K562 (cell line): ENCODE data around the gene MYH11. TPM values are rescaled to one million over a fixed set of nuclear protein-coding genes. Genes with fewer than 3 reads are reported as not detected.
A peak's percentile ranks its signal among the peaks of the same experiment; 100 is the strongest.

Source experiments
- ATF7 ChIP-seq: fragments of 450-650 bp; IDR thresholded peaks from 2 replicates; pipeline ENCODE4 v1.7.1; 2014; ENCODE audit warnings: mild to moderate bottlenecking, moderate library complexity
- BCOR ChIP-seq: fragments of 450-650 bp; IDR thresholded peaks from 2 replicates; pipeline ENCODE4 v1.6.1; 2016
- C11orf30 ChIP-seq: fragments of 450-650 bp; IDR thresholded peaks from 2 replicates; pipeline ENCODE4 v1.6.1; 2016; ENCODE audit warnings: low read depth, mild to moderate bottlenecking
- CEBPG ChIP-seq, 3 experiments: fragments of 200-800 bp in 1 of 3; sonication (Bioruptor generic) in 1 of 3; sonication (generic) in 1 of 3; formaldehyde crosslinking in 1 of 3; IDR thresholded peaks in 2 of 3; conservative IDR thresholded peaks in 1 of 3; 2 replicates each; pipeline versions ENCODE4 v1.6.1 to v1.8.0; 2016 to 2022; ENCODE audit warnings: missing compliant biosample characterization in 2 of 3, missing genetic modification characterization in 2 of 3, mild to moderate bottlenecking in 1 of 3, missing genetic modification reagents in 1 of 3
- ETS2 ChIP-seq: IDR thresholded peaks from 2 replicates; pipeline ENCODE4 v1.6.1; 2016; ENCODE audit warnings: borderline replicate concordance, missing genetic modification characterization, mild to moderate bottlenecking, moderate library complexity, missing compliant biosample characterization; ENCODE audit not compliant: poor library complexity, severe bottlenecking
- HMG20A ChIP-seq: fragments of 450-650 bp; formaldehyde crosslinking; conservative IDR thresholded peaks from 2 replicates; pipeline ENCODE4 v1.4.0; 2020; ENCODE audit warnings: mild to moderate bottlenecking, mixed read lengths
- KLF13 ChIP-seq: fragments of 450-650 bp; IDR thresholded peaks from 2 replicates; pipeline ENCODE4 v1.6.1; 2016; ENCODE audit warnings: missing genetic modification characterization, low read depth, mild to moderate bottlenecking, missing compliant biosample characterization, moderate library complexity, borderline replicate concordance
- NBN ChIP-seq: fragments of 450-650 bp; IDR thresholded peaks from 2 replicates; pipeline ENCODE4 v1.6.1; 2016; ENCODE audit warnings: low read depth, mild to moderate bottlenecking
- NCOA1 ChIP-seq: fragments of 450-650 bp; IDR thresholded peaks from 2 replicates; pipeline ENCODE4 v1.6.1; 2016; ENCODE audit warnings: low read depth
- NCOA2 ChIP-seq, 2 experiments: fragments of 450-650 bp; IDR thresholded peaks; 2 replicates each; pipeline ENCODE4 v1.6.1; 2018; ENCODE audit warnings: mild to moderate bottlenecking in 2 of 2, moderate library complexity in 1 of 2; ENCODE audit not compliant: partially characterized antibody in 2 of 2
- PPARD ChIP-seq: fragments of 250-450 bp; sonication (Bioruptor Pico); IDR thresholded peaks from 2 replicates; pipeline ENCODE4 v1.8.0; 2022; ENCODE audit warnings: inconsistent platforms, mild to moderate bottlenecking, moderate library complexity
- RBM39 ChIP-seq: fragments of 200-400 bp; formaldehyde crosslinking; optimal IDR thresholded peaks from 2 replicates; pipeline ENCODE3; 2018; ENCODE audit warnings: low read depth, low read length
- SP2 ChIP-seq: IDR thresholded peaks from 2 replicates; pipeline ENCODE4 v1.6.1; 2011; ENCODE audit warnings: mild to moderate bottlenecking, low read depth, low read length, moderate library complexity; ENCODE audit not compliant: poor library complexity, severe bottlenecking; ENCODE audit errors: extremely low read depth
- SREBF2 ChIP-seq: sonication (generic); formaldehyde crosslinking; IDR thresholded peaks from 2 replicates; pipeline ENCODE4 v1.4.0; 2020; ENCODE audit warnings: mild to moderate bottlenecking, missing genetic modification reagents
- TAF1 ChIP-seq: IDR thresholded peaks from 2 replicates; pipeline ENCODE4 v1.6.1; 2011; ENCODE audit warnings: mild to moderate bottlenecking, low read length, moderate library complexity; ENCODE audit not compliant: insufficient read depth, control insufficient read depth, severe bottlenecking; ENCODE audit errors: extremely low read depth
- ZNF146 ChIP-seq: IDR thresholded peaks from one replicate; pipeline ENCODE4 v1.6.1; 2018; ENCODE audit warnings: missing compliant biosample characterization; ENCODE audit not compliant: unreplicated experiment
- ZNF507 ChIP-seq: conservative IDR thresholded peaks from 2 replicates; pipeline ENCODE4 v1.6.1; 2017; ENCODE audit warnings: missing genetic modification characterization, missing compliant biosample characterization
- polyA plus RNA-seq, 8 experiments: library from polyadenylated mRNA; depleted of rRNA in 4 of 8; stranded (reverse) in 5 of 8; unstranded in 3 of 8; fragments of >200 nt; fragmentation: Nextera tagmentation in 2 of 8; fragmentation: Illumina TruSeq in 1 of 8; extraction: Ambion mirVana in 2 of 8; extraction: Trizol in 1 of 8; gene quantifications; 2 replicates each; pipeline versions ENCODE4 v1.2.1 to v1.2.3, GENCODE V29; 2011 to 2014; ENCODE audit warnings: inconsistent platforms in 1 of 8, missing spikeins in 1 of 8
- total RNA-seq, 7 experiments: library from RNA; depleted of rRNA in 6 of 7; stranded (reverse); fragments of >200 nt in 6 of 7; fragmentation: Illumina TruSeq in 2 of 7; extraction: Trizol in 2 of 7; gene quantifications; 2 replicates each; pipeline versions ENCODE4 v1.2.1 to v1.2.3, GENCODE V29; 2011 to 2021; ENCODE audit warnings: low replicate concordance in 1 of 7
- TF ChIP-seq, protein P1 (sequence below): fragments of 450-650 bp; IDR thresholded peaks from 2 replicates; pipeline ENCODE4 v1.6.1; 2016; ENCODE audit warnings: mild to moderate bottlenecking
- TF ChIP-seq, protein P2 (sequence below), 2 experiments: fragments of 200-800 bp in 1 of 2; sonication (Bioruptor generic) in 1 of 2; sonication (generic) in 1 of 2; formaldehyde crosslinking in 1 of 2; IDR thresholded peaks in 1 of 2; conservative IDR thresholded peaks in 1 of 2; 2 replicates each; pipeline versions ENCODE4 v1.5.0 to v1.6.1; 2016 to 2020; ENCODE audit warnings: missing compliant biosample characterization in 1 of 2, missing genetic modification characterization in 1 of 2, missing genetic modification reagents in 1 of 2
- TF ChIP-seq, protein P3 (sequence below), 2 experiments: IDR thresholded peaks in 1 of 2; conservative IDR thresholded peaks in 1 of 2; 2 replicates each; pipeline ENCODE4 v1.6.1; 2016; ENCODE audit warnings: low read depth in 2 of 2, mild to moderate bottlenecking in 1 of 2, missing compliant biosample characterization in 1 of 2, missing genetic modification characterization in 1 of 2, moderate library complexity in 1 of 2

MYH11 gene
- total and polyA plus RNA-seq, 9 of the 15 experiments (the other 6 are each of a cell fraction or from before 2014, with no cell fraction given), result 0.05 to 0.47 (median 0.08) TPM; not detected in 5

DNA sequence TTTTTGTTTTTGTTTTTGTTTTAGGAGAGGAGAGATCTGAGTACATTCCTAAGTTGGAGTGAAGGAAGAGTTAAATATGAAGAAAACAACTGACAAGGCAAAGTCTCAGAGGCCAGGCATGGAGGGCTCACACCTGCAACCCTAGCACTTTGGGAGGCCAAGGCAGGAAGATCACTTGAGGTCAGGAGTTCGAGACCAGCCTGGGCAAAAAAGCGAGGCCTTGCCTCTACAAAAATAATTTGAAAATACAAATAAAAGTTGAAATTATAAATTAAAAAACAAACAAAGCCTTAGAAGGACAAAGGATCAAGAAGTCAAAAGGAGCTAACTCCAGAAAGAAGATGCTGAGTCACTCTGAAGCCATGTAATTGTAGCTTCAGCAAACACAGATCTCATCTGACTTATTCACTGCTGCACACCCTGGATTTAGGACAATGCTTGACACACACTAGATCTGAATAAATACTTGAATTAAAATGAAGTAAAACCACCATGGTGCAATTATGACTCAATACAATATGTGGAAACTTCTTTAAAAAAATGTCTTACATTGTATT, 22.5 kb upstream of the MYH11 start (continued):
- TF ChIP-seq, protein P1, sequence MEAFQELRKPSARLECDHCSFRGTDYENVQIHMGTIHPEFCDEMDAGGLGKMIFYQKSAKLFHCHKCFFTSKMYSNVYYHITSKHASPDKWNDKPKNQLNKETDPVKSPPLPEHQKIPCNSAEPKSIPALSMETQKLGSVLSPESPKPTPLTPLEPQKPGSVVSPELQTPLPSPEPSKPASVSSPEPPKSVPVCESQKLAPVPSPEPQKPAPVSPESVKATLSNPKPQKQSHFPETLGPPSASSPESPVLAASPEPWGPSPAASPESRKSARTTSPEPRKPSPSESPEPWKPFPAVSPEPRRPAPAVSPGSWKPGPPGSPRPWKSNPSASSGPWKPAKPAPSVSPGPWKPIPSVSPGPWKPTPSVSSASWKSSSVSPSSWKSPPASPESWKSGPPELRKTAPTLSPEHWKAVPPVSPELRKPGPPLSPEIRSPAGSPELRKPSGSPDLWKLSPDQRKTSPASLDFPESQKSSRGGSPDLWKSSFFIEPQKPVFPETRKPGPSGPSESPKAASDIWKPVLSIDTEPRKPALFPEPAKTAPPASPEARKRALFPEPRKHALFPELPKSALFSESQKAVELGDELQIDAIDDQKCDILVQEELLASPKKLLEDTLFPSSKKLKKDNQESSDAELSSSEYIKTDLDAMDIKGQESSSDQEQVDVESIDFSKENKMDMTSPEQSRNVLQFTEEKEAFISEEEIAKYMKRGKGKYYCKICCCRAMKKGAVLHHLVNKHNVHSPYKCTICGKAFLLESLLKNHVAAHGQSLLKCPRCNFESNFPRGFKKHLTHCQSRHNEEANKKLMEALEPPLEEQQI, result no peak
- TF ChIP-seq BCOR (0 out of 2 replicates have a peak, but pooled peaks have one; percentile 23), KLF13 (tag) (no peak), PPARD (CRISPR knock-in tag) (no peak), SREBF2 (no peak), ZNF507 (tag) (no peak), ETS2 (tag) (no peak), ATF7 (no peak), NCOA2 (IDR thresholded peaks at IDR 0.05; ENCODE audit: partially characterized antibody in 2 of 2) (peak in 1 of 2 experiments; percentile 31), C11orf30 (peak; percentile 97), HMG20A (CRISPR knock-in tag) (no peak), NCOA1 (no peak), NBN (peak; percentile 34; the same call in 1 of the 2 replicates), TAF1 (no peak), ZNF146 (CRISPR knock-in tag) (no peak), RBM39 (no peak), SP2 (no peak), CEBPG (CRISPR knock-in tag; IDR thresholded peaks at IDR 0.05) (no peak), CEBPG (tag; conservative IDR thresholded peaks at IDR 0.05 in 1 of 2, IDR thresholded peaks at IDR 0.05 in 1 of 2) (peak in 1 of 2 experiments; percentile 48; a peak in 2 of 4 replicates)
- TF ChIP-seq, protein P2, sequence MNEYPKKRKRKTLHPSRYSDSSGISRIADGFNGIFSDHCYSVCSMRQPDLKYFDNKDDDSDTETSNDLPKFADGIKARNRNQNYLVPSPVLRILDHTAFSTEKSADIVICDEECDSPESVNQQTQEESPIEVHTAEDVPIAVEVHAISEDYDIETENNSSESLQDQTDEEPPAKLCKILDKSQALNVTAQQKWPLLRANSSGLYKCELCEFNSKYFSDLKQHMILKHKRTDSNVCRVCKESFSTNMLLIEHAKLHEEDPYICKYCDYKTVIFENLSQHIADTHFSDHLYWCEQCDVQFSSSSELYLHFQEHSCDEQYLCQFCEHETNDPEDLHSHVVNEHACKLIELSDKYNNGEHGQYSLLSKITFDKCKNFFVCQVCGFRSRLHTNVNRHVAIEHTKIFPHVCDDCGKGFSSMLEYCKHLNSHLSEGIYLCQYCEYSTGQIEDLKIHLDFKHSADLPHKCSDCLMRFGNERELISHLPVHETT (CRISPR knock-in tag; conservative IDR thresholded peaks at IDR 0.05 in 1 of 2, IDR thresholded peaks at IDR 0.05 in 1 of 2), result peak in 1 of 2 experiments; percentile 70; a peak in 1 of 4 replicates
- TF ChIP-seq, protein P3, sequence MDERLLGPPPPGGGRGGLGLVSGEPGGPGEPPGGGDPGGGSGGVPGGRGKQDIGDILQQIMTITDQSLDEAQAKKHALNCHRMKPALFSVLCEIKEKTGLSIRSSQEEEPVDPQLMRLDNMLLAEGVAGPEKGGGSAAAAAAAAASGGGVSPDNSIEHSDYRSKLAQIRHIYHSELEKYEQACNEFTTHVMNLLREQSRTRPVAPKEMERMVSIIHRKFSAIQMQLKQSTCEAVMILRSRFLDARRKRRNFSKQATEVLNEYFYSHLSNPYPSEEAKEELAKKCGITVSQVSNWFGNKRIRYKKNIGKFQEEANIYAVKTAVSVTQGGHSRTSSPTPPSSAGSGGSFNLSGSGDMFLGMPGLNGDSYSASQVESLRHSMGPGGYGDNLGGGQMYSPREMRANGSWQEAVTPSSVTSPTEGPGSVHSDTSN (CRISPR knock-in tag; IDR thresholded peaks at IDR 0.05; ENCODE audit: low read depth), result no peak
- TF ChIP-seq, protein P3 (tag; conservative IDR thresholded peaks at IDR 0.05; ENCODE audit: low read depth), result no peak
